HG03097 (cell line): ENCODE measurements around the gene OR3A3.
"Not testable (repeated sequence)": the region's sequence is repeated elsewhere in the genome, so short reads cannot be mapped to it uniquely, and the experiment has no call there.

Source experiments
- ATAC-seq: cut with Tn5 transposase; IDR thresholded peaks from one replicate; pipeline ENCODE4 v1.9.1; 2021; ENCODE audit not compliant: unreplicated experiment, low FRiP score

OR3A3 gene

DNA sequence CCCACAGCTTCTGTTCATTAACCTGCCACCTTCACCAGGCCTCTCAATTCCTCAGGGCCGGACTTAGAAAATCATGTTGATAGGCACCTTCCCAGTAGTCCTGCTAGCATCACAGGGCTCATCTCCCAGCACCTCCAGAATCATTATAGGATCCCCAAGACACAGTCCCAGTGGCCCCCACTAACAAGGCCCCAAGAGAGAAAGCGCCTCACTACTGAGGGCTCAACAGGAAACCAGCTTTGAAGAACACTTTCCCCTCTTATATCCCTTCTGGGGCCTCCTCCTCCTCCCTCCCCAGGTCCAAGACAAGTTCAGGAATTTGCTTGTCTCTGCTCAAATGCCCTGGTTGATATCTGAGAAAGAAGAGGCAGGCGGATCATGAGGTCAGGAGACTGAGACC is at the start of gene OR3A3:
Gene OR3A3, plus strand, starts transcription at position 301 of the 400 bp plus-strand sequence.
- no peak for ATAC-seq

DNA sequence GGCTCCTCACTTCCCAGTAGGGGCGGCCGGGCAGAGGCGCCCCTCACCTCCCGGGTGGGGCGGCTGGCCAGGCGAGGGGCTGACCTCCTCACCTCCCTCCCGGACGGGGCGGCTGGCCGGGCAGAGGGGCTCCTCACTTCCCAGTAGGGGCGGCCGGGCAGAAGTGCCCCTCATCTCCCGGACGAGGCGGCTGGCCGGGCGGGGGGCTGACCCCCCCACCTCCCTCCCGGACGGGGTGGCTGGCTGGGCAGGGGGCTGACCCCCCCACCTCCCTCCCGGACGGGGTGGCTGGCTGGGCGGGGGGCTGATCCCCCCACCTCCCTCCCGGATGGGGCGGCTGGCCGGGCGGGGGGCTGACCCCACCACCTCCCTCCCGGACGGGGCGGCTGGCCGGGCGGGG is 40.0 kb upstream of the OR3A3 start:
- ATAC-seq: not testable (repeated sequence)

DNA sequence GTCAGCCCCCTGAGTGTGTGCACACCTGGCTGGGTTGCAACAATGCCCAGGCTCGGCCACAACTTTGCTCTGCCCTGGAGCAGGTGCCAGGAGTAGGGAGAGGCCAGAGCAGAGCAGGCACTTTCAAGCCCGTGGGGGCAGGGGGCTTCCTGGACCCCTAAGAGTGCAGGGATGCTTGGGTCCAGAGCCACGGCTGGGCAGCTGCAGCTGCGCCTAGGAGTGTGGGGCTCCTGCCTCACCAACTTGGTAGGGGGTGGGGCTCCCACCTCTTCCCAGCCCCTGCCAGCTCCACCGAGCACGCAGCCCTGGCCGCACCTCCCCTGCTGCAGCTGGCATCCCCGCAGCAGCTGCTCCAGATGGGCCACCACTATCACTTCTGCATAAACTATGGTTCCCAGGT is 32.8 kb upstream of the OR3A3 start:
- ATAC-seq: no peak

DNA sequence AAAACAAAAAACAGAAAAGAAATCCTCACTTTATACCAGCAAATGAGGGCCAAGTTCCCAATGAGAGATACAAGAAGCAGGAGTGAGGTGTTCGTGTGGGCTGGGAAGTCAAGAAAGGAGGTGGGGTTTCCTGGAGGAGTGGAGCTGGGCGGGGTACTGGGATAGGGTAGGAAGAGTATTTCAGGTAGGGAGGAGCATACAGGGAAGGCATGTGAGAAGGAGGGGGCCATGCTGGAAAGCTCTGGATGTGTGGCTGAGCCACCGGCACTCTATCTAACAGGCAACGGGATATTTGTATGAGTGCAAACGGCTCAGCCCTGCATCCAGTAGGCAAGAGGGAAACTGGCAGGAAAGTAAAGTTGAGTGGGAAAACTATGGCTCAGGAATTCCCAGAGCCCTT is 29.2 kb upstream of the OR3A3 start:
- no peak for ATAC-seq

DNA sequence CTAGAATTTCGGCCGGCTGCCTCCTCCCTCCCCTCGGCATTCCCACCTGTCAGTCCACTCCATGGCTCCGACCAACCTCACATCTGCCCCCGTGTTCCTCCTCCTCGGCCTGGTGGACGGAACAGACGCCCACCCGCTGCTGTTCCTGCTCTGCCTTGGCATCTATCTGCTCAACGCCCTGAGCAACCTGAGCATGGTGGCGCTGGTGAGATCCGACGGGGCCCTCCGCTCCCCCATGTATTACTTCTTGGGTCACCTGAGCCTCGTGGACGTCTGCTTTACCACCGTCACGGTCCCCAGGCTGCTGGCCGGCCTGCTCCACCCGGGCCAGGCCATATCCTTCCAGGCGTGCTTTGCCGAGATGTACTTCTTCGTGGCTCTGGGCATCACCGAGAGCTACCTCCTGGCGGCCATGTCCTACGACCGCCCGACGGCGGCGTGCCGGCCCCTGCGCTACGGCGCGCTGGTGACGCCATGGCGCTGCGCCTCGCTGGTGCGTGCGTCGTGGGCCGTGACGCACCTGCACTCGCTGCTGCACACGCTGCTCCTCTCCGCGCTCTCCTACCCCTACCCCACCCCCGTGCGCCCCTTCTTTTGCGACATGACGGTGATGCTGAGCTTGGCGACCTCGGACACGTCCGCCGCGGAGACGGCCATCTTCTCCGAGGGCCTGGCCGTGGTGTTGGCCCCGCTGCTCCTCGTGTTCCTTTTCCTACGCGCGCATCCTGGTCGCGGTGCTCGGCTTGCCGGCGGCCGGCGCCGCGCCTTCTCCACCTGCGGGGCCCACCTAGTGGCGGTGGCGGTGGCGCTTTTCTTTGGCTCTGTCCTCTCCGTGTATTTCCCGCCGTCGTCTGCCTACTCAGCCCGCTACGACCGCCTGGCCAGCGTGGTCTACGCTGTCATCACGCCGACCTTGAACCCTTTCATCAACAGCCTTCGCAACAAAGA is 25.0 kb upstream of the OR3A3 start, which contains the start of gene OR3A2:
Gene OR3A2, minus strand, starts transcription at position 440 of the 948 bp plus-strand sequence.
- ATAC-seq: no peak

DNA sequence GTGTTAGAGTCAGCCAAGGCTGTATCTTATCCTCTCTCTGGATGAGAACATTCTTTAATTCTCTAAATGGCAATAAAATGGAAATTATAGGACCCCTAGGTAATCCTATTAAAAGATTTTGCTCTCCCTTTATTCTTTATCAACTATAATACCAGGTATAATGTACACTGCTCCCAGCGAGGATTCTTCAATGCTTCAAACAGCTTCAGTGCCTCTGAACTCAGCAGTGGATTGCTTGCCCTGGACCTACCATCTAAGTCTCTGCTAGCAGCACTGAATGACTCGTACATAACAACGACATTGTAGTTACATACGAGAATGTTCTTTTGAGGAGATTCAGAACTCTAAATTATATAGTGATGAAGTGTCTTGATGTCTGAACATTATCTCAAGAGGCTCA is 21.4 kb upstream of the OR3A3 start:
- no peak for ATAC-seq

DNA sequence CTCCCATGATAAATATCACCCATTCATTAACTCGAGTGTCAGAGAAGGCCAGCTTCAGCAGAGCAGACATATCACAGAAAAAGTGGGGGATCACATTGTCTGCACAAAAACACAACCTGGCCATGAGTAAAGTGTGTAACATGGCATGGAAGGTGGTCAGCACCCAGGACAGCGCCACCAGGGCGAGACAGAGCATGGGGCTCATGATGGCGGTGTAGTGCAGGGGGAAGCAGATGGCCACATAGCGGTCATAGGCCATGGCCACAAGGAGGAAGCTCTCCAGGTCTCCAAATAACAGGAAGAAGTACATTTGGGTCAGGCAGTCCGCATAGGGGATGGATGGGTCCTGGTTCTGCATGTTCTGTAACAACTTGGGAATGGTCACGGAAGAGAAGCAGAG is 13.4 kb upstream of the OR3A3 start:
- ATAC-seq: not testable (repeated sequence)

DNA sequence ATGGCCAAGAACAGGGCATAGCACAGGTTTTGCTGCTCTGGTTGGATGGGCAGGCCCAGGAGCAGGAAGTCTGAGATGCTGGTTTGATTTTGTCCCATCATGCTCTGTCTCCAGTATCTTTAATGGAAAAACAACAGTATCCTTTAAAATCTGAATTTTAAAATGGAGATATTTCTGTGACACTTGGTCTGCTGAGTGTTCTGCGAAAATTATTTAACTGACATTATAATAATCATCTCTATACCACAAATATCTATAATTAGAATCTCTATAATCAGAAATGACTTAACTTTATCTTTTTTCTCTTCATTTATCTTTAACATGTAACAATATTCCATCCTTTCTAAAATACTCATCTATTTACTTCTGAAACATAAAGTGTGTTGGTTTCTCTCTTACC is 12.9 kb upstream of the OR3A3 start, which contains the start of gene OR1E1:
Gene OR1E1, minus strand, starts transcription at position 101 of the 400 bp plus-strand sequence. Its CDS starts 0 bp downstream, at position 101.
- ATAC-seq: no peak

DNA sequence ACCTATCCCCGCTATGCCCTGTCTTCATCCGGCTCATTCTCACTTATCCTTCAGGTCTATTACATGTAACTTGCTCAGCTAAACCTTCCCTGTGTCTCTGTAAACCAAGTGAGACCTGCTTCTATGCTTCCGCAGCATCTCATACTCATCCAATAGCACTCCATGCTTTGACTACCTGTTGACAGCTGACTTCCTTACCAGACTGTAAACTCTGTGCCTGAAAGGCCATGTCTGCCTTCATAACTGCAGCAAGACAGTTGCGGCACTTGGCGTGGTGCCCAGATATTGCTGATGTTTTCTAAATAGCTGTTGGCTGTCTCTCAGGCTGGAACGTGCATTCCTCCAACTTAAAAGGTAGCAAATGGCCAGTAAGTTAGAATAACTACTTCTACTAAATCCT is 11.1 kb upstream of the OR3A3 start:
- ATAC-seq: no peak

DNA sequence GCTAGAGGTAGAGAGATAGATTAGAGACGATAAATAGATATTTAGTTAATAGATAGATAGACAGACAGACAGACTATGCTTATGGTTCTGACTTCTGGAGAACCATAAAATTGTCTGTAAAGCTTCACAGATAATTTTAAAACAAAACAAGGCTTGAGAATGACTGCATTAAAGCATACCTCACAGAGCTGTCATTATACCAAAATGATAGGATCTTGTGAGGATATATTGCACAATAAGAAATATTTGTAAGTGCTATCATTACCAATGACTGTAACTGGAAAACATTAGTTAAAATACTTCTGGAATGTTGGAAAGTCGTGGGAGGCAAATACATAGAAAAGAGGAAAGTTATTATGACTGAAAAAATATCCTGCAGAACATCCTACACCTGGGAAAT is 9.4 kb upstream of the OR3A3 start:
- ATAC-seq: no peak

DNA sequence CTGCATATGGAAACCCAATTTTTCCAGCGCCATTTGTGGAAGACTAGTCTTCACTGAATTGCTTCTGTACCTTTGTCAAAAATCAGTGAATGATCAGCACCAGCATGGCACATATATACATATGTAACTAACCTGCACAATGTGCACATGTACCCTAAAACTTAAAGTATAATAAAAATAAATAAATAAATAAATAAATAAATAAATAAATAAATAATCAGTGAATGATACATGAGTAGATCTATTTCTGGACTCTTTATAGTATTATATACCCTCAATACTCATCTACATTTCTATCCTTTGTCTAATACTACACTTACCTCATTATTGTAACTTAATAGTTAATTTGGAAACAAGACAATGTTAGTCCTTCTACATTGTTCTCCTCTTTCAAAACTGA is 7.3 kb upstream of the OR3A3 start:
- not testable (repeated sequence) for ATAC-seq

DNA sequence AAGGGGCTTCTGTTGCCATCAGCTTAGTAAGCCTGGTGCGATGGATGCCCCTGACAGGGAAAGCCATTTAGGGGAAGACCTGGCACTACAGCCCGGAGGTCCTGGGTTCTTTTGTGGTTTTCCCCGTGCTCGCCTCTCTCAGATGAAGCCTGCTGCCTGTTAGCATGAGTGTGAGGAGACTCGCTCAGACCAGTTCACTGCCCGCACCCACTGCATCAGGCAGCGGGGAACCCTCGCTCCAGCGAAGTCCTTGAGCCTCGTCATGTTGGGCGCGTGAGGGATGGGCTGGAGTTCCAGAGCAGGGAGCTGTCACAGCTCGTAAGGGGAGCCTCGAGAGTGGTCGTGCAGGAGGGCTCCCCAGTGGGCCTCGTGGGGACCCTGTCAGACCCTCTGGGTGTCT is 1.0 kb downstream of the OR3A3 start:
- ATAC-seq: not testable (repeated sequence)

DNA sequence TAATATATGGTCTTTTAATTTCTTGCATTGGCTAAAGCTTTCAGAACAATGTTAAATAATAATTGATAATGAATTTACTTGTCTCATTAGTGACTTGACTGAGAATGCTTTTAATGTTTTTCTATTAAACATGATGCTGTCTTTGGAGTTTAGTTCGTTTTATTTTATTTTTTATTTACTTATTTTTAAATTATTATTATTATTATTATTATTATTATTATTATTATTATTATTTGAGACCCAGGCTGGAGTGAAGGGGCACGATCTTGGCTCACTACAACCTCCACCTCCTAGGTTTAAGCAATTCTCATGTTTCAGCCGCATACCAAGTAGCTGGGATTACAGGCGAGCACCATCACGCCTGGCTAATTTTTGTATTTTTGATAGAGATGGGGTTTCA is 4.4 kb downstream of the OR3A3 start:
- ATAC-seq: no peak

DNA sequence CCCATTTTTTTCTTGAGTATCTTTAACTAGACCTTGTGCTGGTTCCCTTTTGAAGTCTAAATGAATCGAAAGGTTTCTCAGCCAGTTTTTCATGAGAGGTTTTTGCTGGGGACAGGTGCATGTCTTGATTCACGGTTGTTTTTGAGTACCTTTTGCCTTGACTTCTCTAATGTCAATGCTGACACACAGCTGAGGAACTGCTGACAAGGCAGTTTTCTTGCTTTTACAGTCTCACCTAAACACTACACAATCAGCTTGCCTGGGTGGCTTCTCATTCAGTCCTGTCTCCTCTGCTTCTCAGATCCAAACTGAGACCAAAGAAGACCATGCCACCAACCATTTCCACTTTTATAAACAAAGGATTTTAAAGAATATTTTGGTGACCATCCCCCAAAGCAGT is 7.1 kb downstream of the OR3A3 start:
- no peak for ATAC-seq

DNA sequence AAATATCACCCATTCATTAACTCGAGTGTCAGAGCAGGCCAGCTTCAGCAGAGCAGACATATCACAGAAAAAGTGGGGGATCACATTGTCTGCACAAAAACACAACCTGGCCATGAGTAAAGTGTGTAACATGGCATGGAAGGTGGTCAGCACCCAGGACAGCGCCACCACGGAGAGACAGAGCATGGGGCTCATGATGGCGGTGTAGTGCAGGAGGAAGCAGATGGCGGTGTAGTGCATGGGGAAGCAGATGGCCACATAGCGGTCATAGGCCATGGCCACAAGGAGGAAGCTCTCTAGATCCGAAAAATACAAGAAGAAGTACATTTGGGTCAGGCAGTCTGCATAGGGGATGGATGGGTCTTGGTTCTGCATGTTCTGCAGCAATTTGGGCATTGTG is 22.0 kb downstream of the OR3A3 start:
- ATAC-seq: not testable (repeated sequence)

DNA sequence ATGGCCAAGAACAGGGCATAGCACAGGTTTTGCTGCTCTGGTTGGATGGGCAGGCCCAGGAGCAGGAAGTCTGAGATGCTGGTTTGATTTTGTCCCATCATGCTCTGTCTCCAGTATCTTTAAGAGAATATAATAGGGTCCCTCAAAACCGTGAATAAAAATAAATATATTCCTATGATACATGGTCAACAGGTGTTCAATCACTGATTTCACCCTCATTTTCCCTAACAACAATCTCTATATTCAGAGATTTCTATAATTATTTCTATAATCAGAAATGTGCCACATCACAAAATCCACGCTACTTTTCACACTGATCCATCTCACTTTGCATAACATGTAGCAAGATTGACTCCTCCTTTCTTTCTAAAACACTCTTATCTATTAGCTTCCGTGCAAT is 22.6 kb downstream of the OR3A3 start, which contains the start of gene OR1E2:
Gene OR1E2, minus strand, starts transcription at position 101 of the 400 bp plus-strand sequence. Its CDS starts 0 bp downstream, at position 101.
- no peak for ATAC-seq

DNA sequence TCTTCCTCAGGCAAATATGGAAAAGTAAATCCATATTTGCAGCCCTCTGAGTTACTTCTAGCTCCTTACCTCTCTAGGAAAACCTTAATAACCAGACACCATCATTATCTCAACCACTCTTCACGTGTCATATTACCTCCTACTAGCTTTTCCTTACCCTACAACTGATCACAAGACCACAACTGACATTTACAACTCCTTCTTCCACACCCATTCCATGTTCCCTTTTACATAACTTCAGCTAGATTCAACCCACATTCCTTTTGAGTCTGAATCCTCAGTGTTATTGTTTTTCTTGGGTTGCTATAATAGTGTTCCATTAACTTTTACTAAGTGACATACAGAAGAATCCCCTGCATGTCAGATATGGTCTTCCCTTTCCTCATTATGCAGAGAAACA is 27.2 kb downstream of the OR3A3 start:
- no peak for ATAC-seq

DNA sequence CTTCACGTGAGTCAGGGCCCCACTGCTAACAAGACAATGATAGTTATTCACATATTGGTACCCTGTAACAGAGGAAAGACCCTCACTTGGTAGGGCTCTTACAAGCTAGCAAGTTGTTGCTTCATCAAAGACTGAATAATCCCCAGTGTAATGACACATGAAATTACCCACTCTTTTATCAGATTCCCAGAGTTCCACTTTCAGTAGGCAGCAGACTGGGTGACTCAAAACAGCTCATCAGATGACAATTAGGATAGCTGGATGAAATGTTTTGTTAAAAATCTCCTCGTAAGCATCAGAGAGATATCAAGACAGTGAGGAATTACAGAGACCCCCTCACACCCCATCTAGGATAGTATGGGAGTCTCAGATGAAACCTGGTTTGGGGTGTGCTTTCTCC is 29.3 kb downstream of the OR3A3 start:
- no peak for ATAC-seq

DNA sequence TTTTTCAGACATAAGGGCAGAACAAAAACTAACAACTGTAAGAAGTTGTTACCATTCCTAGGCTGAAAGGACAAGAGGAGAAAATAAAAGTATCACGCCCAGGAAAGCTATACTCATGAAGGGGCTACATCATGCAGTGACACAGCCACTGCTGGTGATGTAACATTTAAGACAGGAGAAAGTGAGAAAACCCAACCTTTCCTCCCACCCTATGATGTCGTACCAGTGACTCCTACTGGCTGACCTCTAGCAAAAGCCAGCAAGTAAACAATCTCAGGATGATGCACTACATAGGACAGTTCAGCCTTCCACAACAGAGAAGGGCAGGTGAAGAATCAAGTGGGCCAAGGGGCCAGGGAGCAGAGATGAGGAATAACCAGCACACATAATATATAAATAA is 36.5 kb downstream of the OR3A3 start:
- ATAC-seq: no peak

DNA sequence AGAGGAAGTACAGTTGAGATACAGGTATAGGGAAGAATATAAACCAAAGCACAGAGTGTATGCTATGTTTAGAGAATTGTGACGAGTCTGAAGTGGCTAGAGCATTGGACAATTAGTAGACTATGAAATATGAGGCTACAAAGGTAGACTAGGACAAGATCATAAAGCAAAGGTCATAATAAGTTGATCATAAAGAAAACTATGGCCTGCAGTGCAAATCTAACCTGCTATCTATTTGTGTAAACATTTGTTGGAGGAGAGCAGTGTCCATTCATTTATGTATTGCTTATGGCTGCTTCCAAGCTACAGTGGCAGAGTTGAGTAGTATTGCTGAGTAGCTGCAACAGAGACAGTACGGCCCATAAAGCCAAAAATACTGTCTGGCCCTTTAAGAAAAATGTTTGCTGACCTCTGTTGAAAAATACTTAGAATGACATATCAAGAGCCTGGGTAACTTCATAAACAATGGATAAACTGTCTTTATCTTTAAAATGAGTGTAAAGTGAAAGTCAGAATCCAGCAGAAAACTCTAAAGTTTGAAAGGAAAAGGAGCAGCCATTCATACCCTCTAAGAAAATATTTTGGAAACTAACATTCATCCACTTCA is 37.0 kb downstream of the OR3A3 start:
- ATAC-seq: no peak

DNA sequence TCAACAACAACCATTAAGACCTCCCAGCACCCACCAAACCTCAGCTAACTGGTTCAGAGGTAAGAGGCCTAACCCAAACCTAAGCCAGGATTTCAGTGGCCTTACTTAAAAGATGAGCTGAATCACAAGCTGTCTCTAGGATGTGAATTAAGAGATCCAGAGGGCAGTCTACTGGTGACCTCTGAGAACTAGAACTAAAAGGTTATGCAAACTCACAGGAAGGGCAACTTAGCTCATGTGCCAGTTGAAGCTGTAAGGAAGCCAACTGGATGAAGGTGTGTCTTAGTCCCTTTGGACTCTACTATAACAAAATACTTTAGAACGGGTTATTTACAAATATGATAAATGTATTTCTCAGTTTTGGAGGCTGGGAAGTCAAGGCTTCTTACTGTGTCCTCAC is 55.2 kb downstream of the OR3A3 start:
- ATAC-seq: not testable (repeated sequence)

DNA sequence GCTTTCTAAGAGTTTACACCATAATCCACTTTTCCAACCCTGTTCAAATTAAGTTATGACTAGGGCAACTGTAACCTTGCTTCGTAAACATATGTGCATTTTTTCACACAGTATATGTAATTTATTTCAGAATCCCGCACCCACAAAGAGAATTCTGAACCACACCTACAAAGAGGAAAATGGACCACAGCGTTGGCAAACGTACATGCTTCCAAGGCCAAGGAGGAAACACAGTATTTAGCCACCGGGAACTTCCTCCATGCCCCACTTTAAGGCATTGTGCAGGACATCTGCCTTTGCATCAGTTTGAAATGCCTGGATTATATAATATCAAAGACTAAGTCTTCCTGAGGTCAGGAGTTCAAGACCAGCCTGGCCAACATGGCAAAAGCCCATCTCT is 58.4 kb downstream of the OR3A3 start:
- ATAC-seq: no peak
